GM19238 (cell line): ENCODE results near the gene ZNF76.
A peak's percentile ranks its signal among the peaks of the same experiment; 100 is the strongest.
"Not testable (repeated sequence)": the region's sequence is repeated elsewhere in the genome, so short reads cannot be mapped to it uniquely, and the experiment has no call there.

Experiments used
- DNase-seq: peaks from one replicate; pipeline ENCODE4 v3.0.0; 2011; ENCODE audit warnings: low spot score; ENCODE audit not compliant: insufficient read length

Gene ZNF76

DNA sequence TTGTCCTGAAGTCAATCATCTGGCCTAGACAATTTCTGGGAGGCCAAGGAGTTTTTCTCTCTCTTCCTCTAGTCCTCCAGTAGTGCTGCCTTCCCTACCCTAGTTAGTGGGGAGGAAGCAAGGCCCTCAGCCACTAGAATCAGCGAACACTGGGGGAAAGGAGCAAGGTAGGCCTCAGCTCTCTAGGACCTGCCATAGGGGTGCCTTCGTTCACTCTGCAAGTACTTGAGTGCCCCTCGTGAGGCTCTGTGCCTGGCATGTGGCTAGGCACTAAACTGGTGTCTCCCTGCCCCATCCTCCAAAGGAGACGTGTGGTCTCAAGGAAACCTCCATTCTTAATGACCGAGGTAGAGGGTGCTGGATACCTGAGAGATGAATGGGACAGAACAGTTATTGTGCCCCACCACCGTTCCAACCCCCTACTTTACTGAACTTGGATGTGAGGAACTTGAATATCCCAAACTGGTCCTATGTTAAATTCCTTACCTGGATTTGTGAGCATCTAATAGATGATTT, 39.1 kb downstream of the ZNF76 start:
- no peak for DNase-seq

DNA sequence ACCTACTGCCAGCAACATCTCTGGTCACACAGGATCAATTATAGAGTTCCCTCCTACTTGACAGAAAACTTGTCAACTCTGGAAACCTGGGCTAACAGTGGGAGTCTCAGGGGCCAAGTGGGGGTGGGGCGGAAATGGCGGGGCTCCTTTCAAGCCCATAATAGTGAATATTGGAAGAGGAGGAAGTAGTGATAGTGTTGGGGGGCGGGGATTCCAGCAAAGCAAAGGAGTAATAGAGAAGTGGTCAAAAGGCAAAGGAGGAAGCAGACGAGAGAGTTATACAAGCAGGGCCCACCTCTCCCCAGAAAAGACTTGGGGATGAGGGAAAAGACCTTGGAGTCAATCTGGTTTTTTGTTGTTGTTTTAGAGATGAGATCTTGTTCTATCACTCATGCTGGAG, 40.1 kb downstream of the ZNF76 start:
- no peak for DNase-seq

GRCh38 chr6:35300848-35301247, 41.3 kb downstream of the ZNF76 start:
- no peak for DNase-seq

GRCh38 chr6:35302604-35303241, 43.2 kb downstream of the ZNF76 start:
- peak; percentile 77 for DNase-seq

GRCh38 chr6:35304299-35304698, 44.8 kb downstream of the ZNF76 start:
- no peak for DNase-seq

- no peak for DNase-seq
Observed at GRCh38 chr6:35305117-35305516, 45.6 kb downstream of the ZNF76 start.

DNA sequence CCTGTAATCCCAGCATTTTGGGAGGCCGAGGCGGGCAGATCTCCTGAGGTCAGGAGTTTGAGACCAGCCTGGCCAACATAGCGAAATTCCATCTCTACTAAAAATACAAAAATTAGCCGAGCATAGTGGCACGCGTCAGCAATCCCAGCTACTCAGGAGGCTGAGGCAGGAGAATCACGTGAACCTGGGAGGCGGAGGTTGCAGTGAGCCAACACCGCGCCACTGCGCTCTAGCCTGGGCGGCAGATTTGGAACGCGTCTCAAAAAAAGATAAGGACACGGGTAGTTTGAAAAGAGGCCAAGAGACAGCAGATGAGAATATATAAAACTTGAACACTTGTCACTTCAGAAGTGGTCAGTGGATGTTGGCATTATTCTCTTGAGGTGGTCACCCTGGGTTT, 47.6 kb downstream of the ZNF76 start:
- not testable (repeated sequence) for DNase-seq

DNA sequence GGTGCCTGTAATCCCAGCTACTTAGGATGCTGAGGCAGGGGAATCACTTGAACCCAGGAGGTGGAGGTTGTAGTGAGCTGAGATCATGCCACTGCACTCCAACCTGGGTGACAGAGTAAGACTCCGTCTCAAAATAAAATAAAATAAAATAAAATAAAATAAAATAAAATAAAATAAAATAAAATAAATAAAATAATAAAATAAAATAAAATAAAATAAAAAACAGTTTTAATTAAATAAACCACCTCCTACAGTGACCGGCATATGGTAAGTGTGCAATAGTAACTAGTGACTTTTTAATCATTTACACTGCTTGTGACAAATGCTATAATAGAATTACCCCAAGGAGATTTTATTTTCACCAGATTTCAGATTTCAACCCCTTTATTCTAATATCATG, 49.0 kb downstream of the ZNF76 start:
- not testable (repeated sequence) for DNase-seq

GRCh38 chr6:35309611-35310264, 50.2 kb downstream of the ZNF76 start:
- DNase-seq, result no peak

- DNase-seq, result no peak
Observed at GRCh38 chr6:35310265-35310831, 50.8 kb downstream of the ZNF76 start.

DNA sequence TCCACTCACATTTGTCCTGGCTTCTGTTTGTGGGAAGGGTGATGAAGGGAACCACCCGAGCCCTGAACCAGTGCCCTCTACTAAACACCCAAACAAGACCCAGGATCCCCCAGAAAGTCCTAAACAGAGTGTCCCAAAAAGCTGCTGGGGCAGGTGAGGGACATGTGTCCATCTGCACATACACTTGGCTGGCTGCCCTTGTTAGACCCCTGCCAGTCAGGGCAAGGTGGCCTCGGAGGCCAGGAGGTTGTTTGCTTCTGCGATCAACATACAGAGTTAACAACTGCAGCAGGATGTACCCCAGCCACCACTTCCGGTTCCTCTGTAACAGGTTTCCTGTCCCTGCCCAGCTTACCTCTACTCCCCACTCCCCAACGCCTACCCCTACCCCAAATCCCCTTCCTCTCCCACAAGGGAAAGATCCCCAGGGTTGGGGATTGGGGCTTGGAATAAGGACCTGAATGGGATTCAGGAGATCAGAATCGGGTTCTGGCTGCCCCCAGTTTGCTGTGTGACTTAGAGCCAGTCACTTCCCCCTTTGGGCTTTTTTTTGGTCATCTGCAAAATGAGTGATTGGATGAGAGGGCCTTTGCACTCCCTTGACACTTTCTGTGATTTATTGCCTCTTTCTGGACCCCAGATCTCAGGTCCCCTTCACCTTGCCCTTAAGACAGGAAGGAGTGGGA, 52.0 kb downstream of the ZNF76 start:
- DNase-seq, result no peak

DNA sequence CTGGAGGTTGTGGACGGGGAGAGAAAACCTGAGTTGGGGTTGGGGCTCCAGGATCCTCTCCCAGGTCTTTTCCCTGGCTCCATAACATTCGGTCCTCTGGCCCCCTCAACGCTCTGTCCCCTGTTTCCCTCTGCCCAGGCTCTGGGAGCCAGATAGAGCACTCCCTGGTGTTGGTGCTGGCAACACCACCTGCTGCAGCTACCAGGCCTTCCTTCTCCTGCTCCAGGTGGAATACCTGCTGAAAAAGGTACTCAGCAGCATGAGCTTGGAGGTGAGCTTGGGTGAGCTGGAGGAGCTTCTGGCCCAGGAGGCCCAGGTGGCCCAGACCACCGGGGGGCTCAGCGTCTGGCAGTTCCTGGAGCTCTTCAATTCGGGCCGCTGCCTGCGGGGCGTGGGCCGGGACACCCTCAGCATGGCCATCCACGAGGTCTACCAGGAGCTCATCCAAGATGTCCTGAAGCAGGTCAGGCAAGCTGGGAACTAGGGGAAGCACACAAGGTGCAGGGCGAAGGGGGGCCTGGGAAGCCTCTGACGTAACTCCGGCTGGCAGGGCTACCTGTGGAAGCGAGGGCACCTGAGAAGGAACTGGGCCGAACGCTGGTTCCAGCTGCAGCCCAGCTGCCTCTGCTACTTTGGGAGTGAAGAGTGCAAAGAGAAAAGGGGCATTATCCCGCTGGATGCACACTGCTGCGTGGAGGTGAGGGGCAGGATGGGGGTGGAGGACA, 52.7 kb downstream of the ZNF76 start:
- DNase-seq, result no peak

DNA sequence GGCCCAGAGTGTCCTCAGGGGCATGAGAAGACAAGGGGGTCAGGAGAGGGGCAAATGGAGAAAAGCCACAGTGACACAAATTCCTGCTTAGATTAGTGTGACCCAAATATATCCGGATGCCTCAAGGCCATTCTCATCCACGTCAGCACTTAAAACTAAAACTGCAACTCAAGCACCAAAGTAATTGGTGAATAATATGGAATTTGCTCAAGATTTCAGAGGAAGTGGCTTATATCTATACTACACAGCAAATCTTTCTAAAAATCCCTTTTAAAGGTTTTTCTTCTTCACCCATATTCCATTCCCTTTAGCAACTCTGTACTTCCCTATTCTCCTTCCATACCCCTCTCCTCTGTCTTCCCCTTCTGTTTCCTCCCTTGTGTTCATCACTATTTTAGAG, 53.3 kb downstream of the ZNF76 start:
- DNase-seq, result no peak

- DNase-seq, result no peak
Observed at GRCh38 chr6:35317483-35318195, 58.1 kb downstream of the ZNF76 start.

GRCh38 chr6:35318196-35319171, 58.9 kb downstream of the ZNF76 start:
- no peak for DNase-seq

DNA sequence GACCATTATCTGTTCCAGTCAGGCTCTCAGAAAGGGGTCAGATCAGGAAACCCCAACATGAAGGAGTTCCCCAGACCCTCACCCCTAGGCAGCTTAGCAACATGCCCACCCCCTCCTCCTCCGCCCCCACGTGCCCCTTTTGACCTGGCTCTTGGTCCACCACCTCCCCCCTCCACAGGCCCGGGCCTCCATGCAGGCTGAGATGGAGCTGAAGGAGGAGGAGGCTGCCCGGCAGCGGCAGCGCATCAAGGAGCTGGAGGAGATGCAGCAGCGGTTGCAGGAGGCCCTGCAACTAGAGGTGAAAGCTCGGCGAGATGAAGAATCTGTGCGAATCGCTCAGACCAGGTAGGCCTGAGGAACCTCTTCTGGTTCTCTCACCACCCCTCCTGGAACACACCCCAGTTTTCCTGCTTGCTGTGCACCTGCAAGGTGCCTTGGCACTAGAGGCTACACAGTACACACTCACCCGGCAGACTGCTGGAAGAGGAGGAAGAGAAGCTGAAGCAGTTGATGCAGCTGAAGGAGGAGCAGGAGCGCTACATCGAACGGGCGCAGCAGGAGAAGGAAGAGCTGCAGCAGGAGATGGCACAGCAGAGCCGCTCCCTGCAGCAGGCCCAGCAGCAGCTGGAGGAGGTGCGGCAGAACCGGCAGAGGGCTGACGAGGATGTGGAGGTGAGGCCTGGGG, 60.0 kb downstream of the ZNF76 start:
- DNase-seq, result no peak

- DNase-seq, result no peak
Observed at GRCh38 chr6:35320031-35320410, 60.5 kb downstream of the ZNF76 start.

DNA sequence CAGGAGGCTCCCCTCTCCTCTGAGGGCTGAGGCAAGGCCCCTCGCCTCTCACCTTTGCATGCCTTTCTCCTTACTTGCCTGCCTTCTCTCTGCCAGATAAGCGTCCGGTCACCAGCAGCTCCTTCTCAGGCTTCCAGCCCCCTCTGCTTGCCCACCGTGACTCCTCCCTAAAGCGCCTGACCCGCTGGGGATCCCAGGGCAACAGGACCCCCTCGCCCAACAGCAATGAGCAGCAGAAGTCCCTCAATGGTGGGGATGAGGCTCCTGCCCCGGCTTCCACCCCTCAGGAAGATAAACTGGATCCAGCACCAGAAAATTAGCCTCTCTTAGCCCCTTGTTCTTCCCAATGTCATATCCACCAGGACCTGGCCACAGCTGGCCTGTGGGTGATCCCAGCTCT, 61.6 kb downstream of the ZNF76 start:
- DNase-seq, result no peak

DNA sequence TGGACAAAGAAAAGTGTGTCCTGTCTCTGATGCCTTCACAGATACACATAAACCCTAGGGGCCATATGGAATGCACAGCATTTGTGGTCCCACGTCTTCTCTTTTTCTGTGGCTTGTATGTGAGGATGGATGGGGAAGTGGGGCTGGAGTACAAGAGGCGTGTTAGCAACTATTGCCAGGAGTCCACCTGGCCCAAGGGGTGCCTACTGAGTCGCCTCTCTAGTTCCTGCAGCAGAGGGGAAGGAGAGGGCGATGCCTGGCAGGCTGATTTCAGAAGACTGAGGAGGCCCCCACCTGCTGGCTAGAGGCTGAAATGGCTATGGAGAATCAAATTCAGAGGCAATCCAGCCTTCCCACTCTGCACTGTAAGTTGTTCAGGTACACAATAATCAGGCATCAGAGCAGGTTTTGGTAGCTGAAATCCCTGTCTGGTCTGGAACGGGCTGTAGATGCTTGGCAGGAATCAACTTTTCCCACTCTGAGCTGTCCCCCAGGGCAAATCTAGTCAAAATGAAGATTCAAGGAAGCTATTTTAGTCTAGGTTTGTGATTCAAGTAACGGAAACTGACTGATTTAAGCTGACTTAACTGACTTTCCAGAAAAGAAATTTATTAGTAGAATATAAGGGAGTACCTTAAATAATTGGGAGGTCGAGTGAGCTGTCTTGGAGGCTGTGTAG, 68.0 kb downstream of the ZNF76 start:
- DNase-seq, result peak; percentile 74
